Fibroblast of skin of left biceps (primary cell): ENCODE data around the gene SLC5A2.
"Not testable (repeated sequence)": the region's sequence is repeated elsewhere in the genome, so short reads cannot be mapped to it uniquely, and the experiment has no call there.

ENCODE experiments used
- DNase-seq, 2 experiments: peaks; one replicate each; pipeline ENCODE4 v3.0.0-alpha.2; 2013; ENCODE audit warnings: low read depth in 2 of 2

SLC5A2 gene

GRCh38 chr16:31528523-31529107, 45.7 kb downstream of the SLC5A2 start:
- DNase-seq, result no peak

GRCh38 chr16:31529108-31529936, 46.4 kb downstream of the SLC5A2 start:
- peak; percentile 53 to 57 for DNase-seq

DNA sequence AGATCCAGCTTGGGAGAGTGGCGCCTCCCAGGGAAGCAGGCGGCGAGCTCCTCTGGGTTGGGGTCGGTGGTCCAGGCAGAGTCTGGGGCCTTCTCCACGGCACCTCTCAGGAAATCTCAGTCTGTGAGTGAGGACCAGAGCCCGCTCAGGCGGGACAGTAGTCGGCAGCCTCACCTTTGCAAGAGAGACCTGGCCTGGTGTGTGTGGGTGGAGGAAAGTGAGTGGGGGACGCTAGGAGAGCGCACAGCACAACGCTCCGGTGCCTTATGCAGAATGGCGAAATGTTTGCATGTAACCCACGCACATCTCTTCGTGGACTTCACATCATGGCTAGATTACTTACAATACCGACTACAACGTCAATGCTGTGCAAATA, 47.0 kb downstream of the SLC5A2 start:
- DNase-seq, result no peak

GRCh38 chr16:31530405-31530804, 47.5 kb downstream of the SLC5A2 start:
- no peak for DNase-seq

- DNase-seq, result no peak
These were observed 48.2 kb downstream of the SLC5A2 start for GRCh38 chr16:31531096-31531495.

GRCh38 chr16:31532120-31532519, 49.2 kb downstream of the SLC5A2 start:
- no peak for DNase-seq

GRCh38 chr16:31532896-31533295, 50.0 kb downstream of the SLC5A2 start:
- no peak for DNase-seq

DNA sequence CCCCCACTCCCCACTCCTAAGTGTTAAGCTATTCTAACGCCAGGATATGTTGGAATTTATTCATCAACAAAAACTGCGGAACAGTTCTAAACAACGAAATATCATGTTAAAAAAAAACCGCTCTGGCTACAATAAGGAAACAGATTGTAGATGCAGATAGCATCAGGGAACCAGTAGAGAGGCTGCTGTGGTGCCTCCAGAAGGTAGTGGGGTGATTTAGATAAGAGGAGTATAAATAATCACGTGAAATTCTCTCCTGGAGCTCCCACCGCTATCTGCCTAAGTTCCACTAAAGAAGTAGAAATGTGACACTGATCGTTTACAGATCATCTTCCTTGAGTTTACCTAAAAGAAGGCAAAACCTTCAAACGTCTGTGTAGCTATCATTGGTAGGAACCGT, 52.8 kb downstream of the SLC5A2 start:
- DNase-seq, result no peak

GRCh38 chr16:31536804-31537361, 54.0 kb downstream of the SLC5A2 start:
- DNase-seq, result no peak

- DNase-seq, result no peak
These were observed 54.7 kb downstream of the SLC5A2 start for GRCh38 chr16:31537362-31538242.

DNA sequence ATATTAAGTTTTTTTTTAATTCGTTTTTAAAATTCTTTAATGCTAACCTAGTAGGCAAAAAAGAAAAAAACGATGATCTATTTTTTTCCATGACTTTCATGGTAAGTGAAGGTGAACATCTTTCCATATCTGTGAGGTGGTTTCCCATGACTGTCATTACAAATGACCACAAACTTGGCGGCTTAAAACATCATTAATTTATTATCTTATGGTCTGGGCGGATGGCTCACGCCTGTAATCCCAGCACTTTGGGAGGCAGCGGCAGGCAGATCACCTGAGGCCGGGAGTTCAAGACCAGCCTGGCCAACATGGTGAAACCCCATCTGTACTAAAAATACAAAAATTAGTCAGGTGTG, 55.3 kb downstream of the SLC5A2 start:
- DNase-seq, result not testable (repeated sequence)

DNA sequence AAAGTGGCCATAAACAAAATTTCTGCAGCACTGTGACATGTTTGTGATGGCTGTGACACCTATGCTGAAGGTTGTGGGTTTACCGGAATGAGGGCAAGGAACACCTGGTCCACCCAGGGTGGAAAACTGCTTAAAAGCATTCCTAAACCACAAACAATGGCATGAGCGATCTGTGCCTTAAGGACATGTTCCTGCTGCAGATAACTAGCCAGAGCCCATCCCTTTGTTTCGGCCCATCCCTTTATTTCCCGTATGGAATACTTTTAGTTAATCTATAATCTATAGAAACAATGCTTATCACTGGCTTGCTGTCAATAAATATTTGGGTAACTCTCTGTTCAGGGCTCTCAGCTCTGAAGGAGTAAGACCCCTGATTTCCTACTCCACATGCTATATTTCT, 56.8 kb downstream of the SLC5A2 start:
- not testable (repeated sequence) for DNase-seq
